Ovary (tissue), 9 donors: ENCODE data around the gene HPSE2. TPM values are rescaled to one million over a fixed set of nuclear protein-coding genes. Genes with fewer than 3 reads are reported as not detected.

ENCODE experiments used
- DNase-seq, 5 donors: peaks; one replicate each; pipeline ENCODE4 v3.0.0-alpha.2; 2019 to 2020
- H3K27ac ChIP-seq, 2 donors: fragments of 200-600 bp; one replicate each; pipeline versions ENCODE4 v1.5.1 to v1.8.0; 2019 to 2022
- H3K27me3 ChIP-seq: fragments of 200-600 bp; one replicate; pipeline ENCODE4 v1.8.0; 2022
- H3K36me3 ChIP-seq: fragments of 200-600 bp; sonication (generic); one replicate; pipeline ENCODE4 v1.5.1; 2019
- H3K4me1 ChIP-seq: one replicate; pipeline ENCODE4 v1.8.1; 2013; ENCODE audit warnings: mild to moderate bottlenecking, moderate library complexity; ENCODE audit not compliant: insufficient read depth
- H3K4me3 ChIP-seq: fragments of 200-600 bp; sonication (generic); one replicate; pipeline ENCODE4 v1.5.1; 2017
- H3K9me3 ChIP-seq, 2 donors: fragments of 200-600 bp in 1 of 2; sonication (generic) in 1 of 2; one replicate each; pipeline versions ENCODE4 v1.5.1 to v1.8.1; 2013 to 2019; ENCODE audit warnings: mild to moderate bottlenecking in 1 of 2, moderate library complexity in 1 of 2
- EP300 ChIP-seq: sonication (generic); formaldehyde crosslinking; IDR thresholded peaks from one replicate; pipeline ENCODE4 v1.6.1; 2017; ENCODE audit warnings: antibody characterized with exemption
- POLR2A ChIP-seq: fragments of 450-650 bp; IDR thresholded peaks from one replicate; pipeline ENCODE4 v1.6.1; 2017; ENCODE audit warnings: antibody characterized with exemption, mild to moderate bottlenecking, moderate library complexity
- WGBS, 3 donors: extraction: QIAGEN DNeasy Blood & Tissue Kit in 1 of 3; methylation state at CpG; one replicate each; pipeline versions ENCODE4 v1.1.5 to v1.1.7; 2013 to 2017; 5-methylcytosine and 5-hydroxymethylcytosine counted together
- intact Hi-C, 4 donors: fragments of 100-400 bp; cut with DNase I; formaldehyde crosslinking; loops; one replicate each; pipeline versions ENCODE4 v1.11.0 to v1.15.1; 2022 to 2023
- polyA plus RNA-seq, 2 donors: library from polyadenylated mRNA; stranded (reverse); fragments of 200-250 nt in 1 of 2; fragments of 350-450 nt in 1 of 2; fragmentation: Illumina TruSeq in 1 of 2; extraction: RNeasy Lipid Tissue Mini Kit (QIAGEN cat#74804) in 1 of 2; gene quantifications; one replicate each; pipeline ENCODE4 v1.2.3, GENCODE V29; 2013 to 2014
- total RNA-seq, 7 donors: library from RNA; depleted of rRNA in 2 of 7; stranded (reverse); fragments of >200 nt in 2 of 7; fragmentation: NEBNext Ultra II Directional in 3 of 7; extraction: Animal tissue kit (Norgen Biotek cat#: 25700) in 3 of 7; gene quantifications; one replicate each; pipeline versions ENCODE4 v1.1.0 to v1.2.4, GENCODE V29; 2016 to 2023
- TF ChIP-seq, protein P1 (sequence below), 3 donors: fragments of 450-650 bp in 2 of 3; fragments of 200-600 bp in 1 of 3; IDR thresholded peaks; one replicate each; pipeline versions ENCODE4 v1.5.1 to v1.8.0; 2016 to 2022; ENCODE audit warnings: antibody characterized with exemption in 3 of 3, mild to moderate bottlenecking in 1 of 3
- donor health status: DM: no; HTN: no; CAD: no; lungs with moderate emphysema.
- donor health status: DM: no; HTN: no; CAD: no.
- donor health status: Bipolar disorder and iron deficiency.
- donor health status: DM: yes; HTN: yes; CAD: no.
- donor health status: DM: no; HTN: no; CAD: no.
- donor health status: DM: yes; HTN: yes; CAD: no.

Gene HPSE2
- total and polyA plus RNA-seq, 9 donors = 0.07 to 1.2 (median 0.12) TPM; not detected in 4

DNA sequence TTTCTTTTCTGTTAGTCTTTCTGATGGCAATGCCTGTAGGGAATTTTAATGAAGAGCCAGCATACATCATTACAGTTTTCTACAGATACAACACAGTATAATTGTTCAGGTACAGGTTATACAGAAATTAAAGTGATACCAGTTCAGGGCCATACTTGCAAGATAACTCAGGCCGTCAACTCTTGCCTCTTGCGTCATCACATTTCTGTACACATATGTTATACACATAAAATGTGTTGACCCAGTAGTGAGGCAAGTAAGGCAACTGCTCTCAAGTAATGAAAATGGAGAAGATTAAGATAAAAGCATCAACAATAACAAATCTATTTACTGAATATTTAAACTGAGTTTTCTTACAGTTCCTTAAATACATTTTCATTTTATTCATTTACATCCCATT lies 317.8 kb downstream of the HPSE2 start:
- TF ChIP-seq POLR2A (no peak), EP300 (no peak)
- TF ChIP-seq, protein P1, sequence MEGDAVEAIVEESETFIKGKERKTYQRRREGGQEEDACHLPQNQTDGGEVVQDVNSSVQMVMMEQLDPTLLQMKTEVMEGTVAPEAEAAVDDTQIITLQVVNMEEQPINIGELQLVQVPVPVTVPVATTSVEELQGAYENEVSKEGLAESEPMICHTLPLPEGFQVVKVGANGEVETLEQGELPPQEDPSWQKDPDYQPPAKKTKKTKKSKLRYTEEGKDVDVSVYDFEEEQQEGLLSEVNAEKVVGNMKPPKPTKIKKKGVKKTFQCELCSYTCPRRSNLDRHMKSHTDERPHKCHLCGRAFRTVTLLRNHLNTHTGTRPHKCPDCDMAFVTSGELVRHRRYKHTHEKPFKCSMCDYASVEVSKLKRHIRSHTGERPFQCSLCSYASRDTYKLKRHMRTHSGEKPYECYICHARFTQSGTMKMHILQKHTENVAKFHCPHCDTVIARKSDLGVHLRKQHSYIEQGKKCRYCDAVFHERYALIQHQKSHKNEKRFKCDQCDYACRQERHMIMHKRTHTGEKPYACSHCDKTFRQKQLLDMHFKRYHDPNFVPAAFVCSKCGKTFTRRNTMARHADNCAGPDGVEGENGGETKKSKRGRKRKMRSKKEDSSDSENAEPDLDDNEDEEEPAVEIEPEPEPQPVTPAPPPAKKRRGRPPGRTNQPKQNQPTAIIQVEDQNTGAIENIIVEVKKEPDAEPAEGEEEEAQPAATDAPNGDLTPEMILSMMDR (IDR thresholded peaks at IDR 0.05) = no peak
- H3K4me1 ChIP-seq = no peaks in the 10 kb centered on the region

DNA sequence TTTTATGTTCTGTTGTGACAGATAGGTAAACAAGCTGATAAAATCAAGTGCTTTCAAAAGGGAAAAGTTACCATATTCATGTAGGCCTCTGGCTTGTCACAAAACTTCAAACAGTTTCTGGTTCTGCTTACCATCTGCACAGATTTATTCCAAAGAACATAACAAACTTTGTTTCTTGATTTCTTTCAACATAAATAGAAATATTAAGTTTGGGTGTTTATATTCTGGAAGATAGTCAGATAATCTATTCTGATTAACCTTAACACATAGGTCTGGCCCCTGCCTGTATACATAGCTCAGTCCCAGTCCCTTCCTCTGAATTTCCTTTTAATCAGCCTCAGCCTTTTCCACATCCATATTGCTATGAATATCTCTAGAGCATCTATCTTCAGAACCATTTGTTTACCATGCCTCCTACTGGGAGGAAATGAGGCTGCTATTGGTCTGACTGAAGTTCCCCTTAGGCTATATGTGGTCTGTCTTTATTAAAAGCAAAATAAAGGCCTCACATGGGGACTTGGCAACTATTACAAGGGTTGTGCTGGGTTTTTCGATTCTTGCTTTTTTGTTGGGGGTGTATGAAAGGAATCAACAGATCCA lies 319.0 kb downstream of the HPSE2 start:
- intact Hi-C loops = no loop called here
- Histone ChIP-seq H3K4me3 (no peak overlapping the region), H3K36me3 (no peaks in the 10 kb centered on the region), H3K4me1 (no peaks in the 10 kb centered on the region), H3K27ac (no peak overlapping the region), H3K27me3 (no peaks in the 10 kb centered on the region), H3K9me3 (no peaks in the 10 kb centered on the region)
- 44 to 47% (median 46%) methylated on average over 1 of the region's 1 CpG for WGBS, 3 donors
- TF ChIP-seq, protein P1 (IDR thresholded peaks at IDR 0.05) = no peak
- TF ChIP-seq EP300 (no peak), POLR2A (no peak)
- DNase-seq = no peak

More for the DNA sequence above, 317.8 kb downstream of the HPSE2 start:
- Histone ChIP-seq H3K36me3 (no peaks in the 10 kb centered on the region), H3K9me3 (no peaks in the 10 kb centered on the region), H3K27me3 (no peaks in the 10 kb centered on the region), H3K4me3 (no peak overlapping the region), H3K27ac (no peak overlapping the region)
- WGBS, 3 donors = 94 to 96% (median 95%) methylated on average over 2 of the region's 2 CpGs
- intact Hi-C loops = no loop called here
- DNase-seq = no peak

DNA sequence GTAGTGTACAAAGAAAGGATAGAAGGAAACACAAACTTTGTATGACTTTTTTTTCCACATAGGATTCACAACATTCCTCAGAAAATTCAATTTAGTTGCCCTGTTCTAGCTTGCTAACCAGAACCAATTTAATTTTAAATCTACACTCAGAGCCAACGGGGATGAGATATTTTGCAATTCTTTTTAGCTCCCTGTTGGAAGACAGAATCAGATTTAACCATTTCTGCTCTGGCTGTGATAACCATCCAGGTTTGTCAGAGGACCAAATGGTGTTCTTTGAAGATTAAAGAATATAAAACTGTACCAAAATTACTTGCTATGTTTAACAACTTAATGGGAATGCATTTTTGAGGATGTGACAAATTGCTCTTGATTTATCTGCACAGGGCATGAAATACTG lies 319.7 kb downstream of the HPSE2 start:
- no peak overlapping the region for H3K27ac ChIP-seq
- WGBS, 3 donors = 13 to 24% (median 18%) methylated on average over 1 of the region's 1 CpG

DNA sequence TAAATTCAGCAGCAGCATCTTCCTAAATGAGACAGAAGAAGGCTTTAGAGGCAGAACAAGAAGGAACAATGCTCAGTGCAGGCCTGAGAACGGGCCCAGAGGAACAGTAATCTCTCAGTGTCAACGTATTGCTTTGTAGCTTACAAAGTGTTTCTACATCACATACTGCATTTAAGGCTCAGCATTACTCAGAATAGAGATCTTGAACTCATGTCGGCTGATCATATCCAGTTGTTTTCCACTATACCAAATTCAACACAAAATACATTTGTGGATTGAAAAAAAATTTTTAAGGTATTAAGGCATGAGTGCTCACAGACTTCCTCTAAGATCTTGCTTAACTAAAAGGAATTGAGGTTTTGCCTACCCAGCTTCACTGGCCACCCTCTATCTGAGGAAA lies 325.1 kb downstream of the HPSE2 start:
- Histone ChIP-seq H3K4me3 (no peak overlapping the region), H3K27me3 (no peaks in the 10 kb centered on the region), H3K36me3 (no peaks in the 10 kb centered on the region), H3K9me3 (no peaks in the 10 kb centered on the region), H3K4me1 (no peaks in the 10 kb centered on the region), H3K27ac (no peak overlapping the region)
- TF ChIP-seq, protein P1 (IDR thresholded peaks at IDR 0.05) = no peak
- no peak for TF ChIP-seq POLR2A
- TF ChIP-seq EP300 = no peak
- 86 to 88% (median 87%) methylated on average over 3 of the region's 3 CpGs for WGBS, 3 donors
- no peak for DNase-seq
- intact Hi-C loops = no loop called here

More for the DNA sequence above, 319.7 kb downstream of the HPSE2 start:
- TF ChIP-seq POLR2A (no peak), EP300 (no peak)
- TF ChIP-seq, protein P1 (IDR thresholded peaks at IDR 0.05) = no peak
- intact Hi-C loops = no loop called here
- Histone ChIP-seq H3K36me3 (no peaks in the 10 kb centered on the region), H3K27me3 (no peaks in the 10 kb centered on the region), H3K4me1 (no peaks in the 10 kb centered on the region), H3K9me3 (no peaks in the 10 kb centered on the region), H3K4me3 (no peak overlapping the region)
- DNase-seq = no peak
